ENCODE measurements around the gene FAM168A. TPM values are rescaled to one million over a fixed set of nuclear protein-coding genes. Genes with fewer than 3 reads are reported as not detected.
A peak's percentile ranks its signal among the peaks of the same experiment; 100 is the strongest.
"Not testable (repeated sequence)": the region's sequence is repeated elsewhere in the genome, so short reads cannot be mapped to it uniquely, and the experiment has no call there.

Gene FAM168A
- total RNA-seq, 2 experiments from 2014 or later, result 12.7 to 17.5 TPM

GRCh38 chr11:73596547-73596946 is 1.4 kb downstream of the FAM168A start:
- Mint-ChIP-seq H3K4me3 (peak overlapping the region; percentile 87), H3K4me1 (peaks cover 34% of the 10 kb centered on the region), H3K36me3 (ENCODE audit: low read depth) (no peaks in the 10 kb centered on the region), H3K27ac (no peak overlapping the region), H3K27me3 (no peaks in the 10 kb centered on the region), H3K9me3 (ENCODE audit: low read depth) (no peaks in the 10 kb centered on the region)
- ATAC-seq, result no peak
- no peak for DNase-seq
- ChIA-PET POLR2A (interaction anchor here (0.8 kb wide), 1 partner anchor 12 kb away, joined by 3 read pairs; no protein-coding TSS in a partner anchor), CTCF (interaction anchor here (0.6 to 1.5 kb wide), 5 partner anchors 29 to 928 kb away, joined by 3 to 4 read pairs (median 3); no protein-coding TSS in a partner anchor)
- intact Hi-C loops (cut with DNase I, micrococcal nuclease), result loop anchor here (2.0 to 5.0 kb wide), 4 partner anchors 18 to 1351 kb away; partner anchors contain the start of genes FCHSD2 (in 1 of the 2), POLD3 (in 1 of the 2), SPCS2 (in 1 of the 2) and XRRA1 (in 1 of the 2)

- H3K9me3 Mint-ChIP-seq (ENCODE audit: low read depth), result no peaks in the 10 kb centered on the region
- H3K4me1 Mint-ChIP-seq, result peaks cover 30% of the 10 kb centered on the region
- no peak overlapping the region for H3K27ac Mint-ChIP-seq
- no peaks in the 10 kb centered on the region for H3K27me3 Mint-ChIP-seq
- no peaks in the 10 kb centered on the region for H3K36me3 Mint-ChIP-seq (ENCODE audit: low read depth)
- no peak for ATAC-seq
- POLR2A ChIA-PET, result no interaction called here
- CTCF ChIA-PET, result interaction anchor here (0.8 to 1.5 kb wide), 2 partner anchors 15 to 33 kb away, joined by 3 to 4 read pairs; no protein-coding TSS in a partner anchor
- H3K4me3 Mint-ChIP-seq, result no peak overlapping the region
- no peak for DNase-seq
- intact Hi-C loops (cut with DNase I, micrococcal nuclease), result no loop called here
These were observed 5.3 kb downstream of the FAM168A start for GRCh38 chr11:73592640-73593039.

GRCh38 chr11:73591743-73592142 is 6.2 kb downstream of the FAM168A start:
- POLR2A ChIA-PET, result interaction anchor here (0.6 to 1.0 kb wide), 2 partner anchors 11 to 206 kb away, joined by 3 read pairs; no protein-coding TSS in a partner anchor
- no peak overlapping the region for H3K4me3 Mint-ChIP-seq
- CTCF ChIA-PET, result interaction anchor here (1.1 to 1.5 kb wide), 3 partner anchors 15 to 34 kb away, joined by 3 to 7 read pairs (median 3); no protein-coding TSS in a partner anchor
- H3K4me1 Mint-ChIP-seq, result peaks cover 27% of the 10 kb centered on the region
- no peaks in the 10 kb centered on the region for H3K9me3 Mint-ChIP-seq (ENCODE audit: low read depth)
- ATAC-seq (no peak), DNase-seq (no peak)
- no peaks in the 10 kb centered on the region for H3K36me3 Mint-ChIP-seq (ENCODE audit: low read depth)
- intact Hi-C loops (cut with DNase I, micrococcal nuclease), result no loop called here
- no peaks in the 10 kb centered on the region for H3K27me3 Mint-ChIP-seq
- H3K27ac Mint-ChIP-seq, result no peak overlapping the region

- Mint-ChIP-seq H3K36me3 (ENCODE audit: low read depth) (no peaks in the 10 kb centered on the region), H3K4me1 (peaks cover 22% of the 10 kb centered on the region), H3K27me3 (no peaks in the 10 kb centered on the region), H3K27ac (no peak overlapping the region), H3K9me3 (ENCODE audit: low read depth) (no peaks in the 10 kb centered on the region), H3K4me3 (no peak overlapping the region)
- DNase-seq (no peak), ATAC-seq (no peak)
- POLR2A ChIA-PET, result interaction anchor here (0.6 to 1.0 kb wide), 2 partner anchors 10 to 206 kb away, joined by 3 read pairs; no protein-coding TSS in a partner anchor
- intact Hi-C loops (cut with DNase I, micrococcal nuclease), result no loop called here
- CTCF ChIA-PET, result interaction anchor here (1.1 to 1.4 kb wide), 2 partner anchors 14 to 21 kb away, joined by 3 to 7 read pairs; no protein-coding TSS in a partner anchor
These were observed 6.9 kb downstream of the FAM168A start for GRCh38 chr11:73590991-73591390.

GRCh38 chr11:73586791-73587190 is 11.1 kb downstream of the FAM168A start:
- intact Hi-C loops (cut with DNase I, micrococcal nuclease), result no loop called here
- H3K9me3 Mint-ChIP-seq (ENCODE audit: low read depth), result no peaks in the 10 kb centered on the region
- H3K4me3 Mint-ChIP-seq, result no peak overlapping the region
- DNase-seq (no peak), ATAC-seq (no peak)
- H3K4me1 Mint-ChIP-seq, result peaks cover 7% of the 10 kb centered on the region
- H3K27me3 Mint-ChIP-seq, result no peaks in the 10 kb centered on the region
- H3K36me3 Mint-ChIP-seq (ENCODE audit: low read depth), result peaks cover 4% of the 10 kb centered on the region
- POLR2A ChIA-PET, result no interaction called here
- CTCF ChIA-PET, result interaction anchor here (0.7 kb wide), 1 partner anchor 56 kb away, joined by 4 read pairs; no protein-coding TSS in a partner anchor
- no peak overlapping the region for H3K27ac Mint-ChIP-seq

- no peak overlapping the region for H3K27ac Mint-ChIP-seq
- ATAC-seq (no peak), DNase-seq (no peak)
- peaks cover 8% of the 10 kb centered on the region for H3K4me1 Mint-ChIP-seq
- no peaks in the 10 kb centered on the region for H3K27me3 Mint-ChIP-seq
- intact Hi-C loops (cut with DNase I, micrococcal nuclease), result no loop called here
- H3K4me3 Mint-ChIP-seq, result no peak overlapping the region
- H3K36me3 Mint-ChIP-seq (ENCODE audit: low read depth), result peaks cover 4% of the 10 kb centered on the region
- ChIA-PET POLR2A (interaction anchor here (0.8 kb wide), 1 partner anchor 161 kb away, joined by 3 read pairs; no protein-coding TSS in a partner anchor), CTCF (no interaction called here)
- H3K9me3 Mint-ChIP-seq (ENCODE audit: low read depth), result no peaks in the 10 kb centered on the region
These were observed 11.9 kb downstream of the FAM168A start for GRCh38 chr11:73585834-73586575.

- no peak overlapping the region for H3K27ac Mint-ChIP-seq
- no peak overlapping the region for H3K4me3 Mint-ChIP-seq
- ATAC-seq (no peak), DNase-seq (no peak)
- H3K27me3 Mint-ChIP-seq, result no peaks in the 10 kb centered on the region
- intact Hi-C loops (cut with DNase I, micrococcal nuclease), result no loop called here
- ChIA-PET POLR2A (interaction anchor here (0.8 to 0.9 kb wide), 2 partner anchors 11 to 160 kb away, joined by 3 read pairs; no protein-coding TSS in a partner anchor), CTCF (interaction anchor here (1.0 kb wide), 2 partner anchors 15 to 26 kb away, joined by 3 to 5 read pairs; no protein-coding TSS in a partner anchor)
- H3K4me1 Mint-ChIP-seq, result peaks cover 15% of the 10 kb centered on the region
- H3K36me3 Mint-ChIP-seq (ENCODE audit: low read depth), result peaks cover 4% of the 10 kb centered on the region
- H3K9me3 Mint-ChIP-seq (ENCODE audit: low read depth), result no peaks in the 10 kb centered on the region
These were observed 13.1 kb downstream of the FAM168A start for GRCh38 chr11:73584831-73585230.

- intact Hi-C loops (cut with DNase I, micrococcal nuclease), result no loop called here
- Mint-ChIP-seq H3K36me3 (ENCODE audit: low read depth) (peaks cover 6% of the 10 kb centered on the region), H3K27ac (no peak overlapping the region), H3K4me3 (no peak overlapping the region), H3K4me1 (peaks cover 29% of the 10 kb centered on the region), H3K27me3 (no peaks in the 10 kb centered on the region), H3K9me3 (ENCODE audit: low read depth) (no peaks in the 10 kb centered on the region)
- ChIA-PET POLR2A (no interaction called here), CTCF (no interaction called here)
- DNase-seq (no peak), ATAC-seq (no peak)
These were observed 15.3 kb downstream of the FAM168A start for GRCh38 chr11:73582653-73583052.

GRCh38 chr11:73580749-73581148 is 17.2 kb downstream of the FAM168A start:
- ATAC-seq; H3K27me3 Mint-ChIP-seq; H3K4me3 Mint-ChIP-seq; H3K9me3 Mint-ChIP-seq (ENCODE audit: low read depth); H3K27ac Mint-ChIP-seq; DNase-seq; H3K36me3 Mint-ChIP-seq (ENCODE audit: low read depth); intact Hi-C loops (cut with DNase I, micrococcal nuclease): not testable (repeated sequence)
- ChIA-PET POLR2A (interaction anchor here (1.2 kb wide), 1 partner anchor 10 kb away, joined by 3 read pairs; no protein-coding TSS in a partner anchor), CTCF (interaction anchor here (0.6 to 1.3 kb wide), 6 partner anchors 11 to 63 kb away, joined by 3 to 5 read pairs (median 3); no protein-coding TSS in a partner anchor)
- H3K4me1 Mint-ChIP-seq, result peaks cover 31% of the 10 kb centered on the region

GRCh38 chr11:73579641-73580434 is 18.1 kb downstream of the FAM168A start:
- DNase-seq (no peak), ATAC-seq (no peak)
- Mint-ChIP-seq H3K9me3 (ENCODE audit: low read depth) (no peaks in the 10 kb centered on the region), H3K27me3 (no peaks in the 10 kb centered on the region), H3K4me3 (no peak overlapping the region), H3K4me1 (peaks cover 31% of the 10 kb centered on the region), H3K27ac (no peak overlapping the region), H3K36me3 (ENCODE audit: low read depth) (peaks cover 8% of the 10 kb centered on the region)
- intact Hi-C loops (cut with DNase I, micrococcal nuclease), result loop anchor here in 1 of 2 experiments (2.0 kb wide), 1 partner anchor 17 kb away; no protein-coding TSS in a partner anchor
- ChIA-PET CTCF (interaction anchor here (0.6 to 1.3 kb wide), 4 partner anchors 10 to 244 kb away, joined by 3 to 5 read pairs (median 3); no protein-coding TSS in a partner anchor), POLR2A (interaction anchor here (0.6 kb wide), 2 partner anchors 35 to 64 kb away, joined by 5 read pairs; no protein-coding TSS in a partner anchor)
